Activated CD4-positive, alpha-beta T cell treated with anti-CD3 and anti-CD28 coated beads, Interleukin-2, amount 50 U/mL, for 24 hours (primary cell): Measurements from ENCODE around the gene RPS19BP1.

Experiments
- DNase-seq, 2 donors: peaks; one replicate each; pipeline ENCODE4 v3.0.0-alpha.2; 2020; ENCODE audit warnings: low read depth in 1 of 2, low spot score in 1 of 2

The RPS19BP1 gene

GRCh38 chr22:39559456-39560105 lies 27.0 kb upstream of the RPS19BP1 start:
- DNase-seq: no peak

GRCh38 chr22:39558950-39559349 lies 26.4 kb upstream of the RPS19BP1 start:
- no peak for DNase-seq

- no peak for DNase-seq
These were observed 25.7 kb upstream of the RPS19BP1 start for GRCh38 chr22:39558254-39558727.

- DNase-seq: no peak
These were observed 24.7 kb upstream of the RPS19BP1 start for GRCh38 chr22:39556970-39557841.

GRCh38 chr22:39554151-39554550 lies 21.6 kb upstream of the RPS19BP1 start:
- no peak for DNase-seq

GRCh38 chr22:39553429-39553828 lies 20.9 kb upstream of the RPS19BP1 start:
- no peak for DNase-seq

GRCh38 chr22:39547587-39547947 lies 15.0 kb upstream of the RPS19BP1 start:
- no peak for DNase-seq

- DNase-seq: no peak
These were observed 14.5 kb upstream of the RPS19BP1 start for GRCh38 chr22:39546889-39547586.

- no peak for DNase-seq
These were observed 13.1 kb upstream of the RPS19BP1 start for GRCh38 chr22:39545386-39546365.

- no peak for DNase-seq
These were observed 10.5 kb upstream of the RPS19BP1 start for GRCh38 chr22:39543095-39543494.

GRCh38 chr22:39537975-39538374 lies 5.4 kb upstream of the RPS19BP1 start:
- no peak for DNase-seq

GRCh38 chr22:39536711-39537110 lies 4.2 kb upstream of the RPS19BP1 start:
- DNase-seq: no peak

- DNase-seq: no peak
These were observed 3.4 kb upstream of the RPS19BP1 start for GRCh38 chr22:39535831-39536449.

GRCh38 chr22:39535357-39535725 lies 2.8 kb upstream of the RPS19BP1 start:
- DNase-seq: no peak

- peak; percentile 75 to 80 for DNase-seq
These were observed 2.2 kb upstream of the RPS19BP1 start for GRCh38 chr22:39534591-39535356.

- DNase-seq: no peak
These were observed 1.6 kb upstream of the RPS19BP1 start for GRCh38 chr22:39534092-39534506.

- no peak for DNase-seq
These were observed 1.7 kb downstream of the RPS19BP1 start for GRCh38 chr22:39530692-39531331.

GRCh38 chr22:39530116-39530515 lies 2.4 kb downstream of the RPS19BP1 start:
- DNase-seq: no peak

GRCh38 chr22:39529487-39529851 lies 3.1 kb downstream of the RPS19BP1 start:
- no peak for DNase-seq
